Prostate gland (tissue), 2 donors: Measurements from ENCODE around the gene PPP2R5D.

Experiments
- POLR2AphosphoS5 ChIP-seq: sonication (generic); formaldehyde crosslinking; IDR thresholded peaks from one replicate; pipeline ENCODE4 v1.6.1; 2017; ENCODE audit warnings: antibody characterized with exemption
- TF ChIP-seq, protein P1 (sequence below), 4 experiments: fragments of 200-600 bp in 2 of 4; fragments of 450-650 bp in 2 of 4; sonication (generic) in 2 of 4; IDR thresholded peaks; 1 replicate in 3 of 4; 2 replicates in 1 of 4; pipeline ENCODE4 v1.5.1; 2016 to 2019; ENCODE audit warnings: antibody characterized with exemption in 4 of 4, mild to moderate bottlenecking in 2 of 4, moderate library complexity in 2 of 4

DNA sequence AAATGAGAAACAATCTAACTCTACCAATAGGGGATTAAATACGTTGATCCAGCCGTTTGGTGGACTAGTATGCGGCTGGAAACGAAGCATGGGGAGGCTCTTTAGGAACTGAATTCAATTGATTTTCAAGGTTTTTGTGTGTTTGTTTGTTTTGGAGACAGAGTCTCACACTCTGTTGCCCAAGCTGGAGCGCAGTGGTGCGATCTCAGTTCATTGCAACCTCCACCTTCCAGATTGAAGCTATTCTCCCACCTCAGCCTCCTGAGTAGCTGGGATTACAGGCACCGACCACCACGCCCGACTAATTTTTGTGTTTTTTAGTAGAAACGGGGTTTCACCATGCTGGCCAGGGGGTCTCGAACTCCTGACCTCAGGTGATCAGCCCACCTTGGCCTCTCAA lies 48.0 kb upstream of the PPP2R5D start:
- TF ChIP-seq, protein P1, sequence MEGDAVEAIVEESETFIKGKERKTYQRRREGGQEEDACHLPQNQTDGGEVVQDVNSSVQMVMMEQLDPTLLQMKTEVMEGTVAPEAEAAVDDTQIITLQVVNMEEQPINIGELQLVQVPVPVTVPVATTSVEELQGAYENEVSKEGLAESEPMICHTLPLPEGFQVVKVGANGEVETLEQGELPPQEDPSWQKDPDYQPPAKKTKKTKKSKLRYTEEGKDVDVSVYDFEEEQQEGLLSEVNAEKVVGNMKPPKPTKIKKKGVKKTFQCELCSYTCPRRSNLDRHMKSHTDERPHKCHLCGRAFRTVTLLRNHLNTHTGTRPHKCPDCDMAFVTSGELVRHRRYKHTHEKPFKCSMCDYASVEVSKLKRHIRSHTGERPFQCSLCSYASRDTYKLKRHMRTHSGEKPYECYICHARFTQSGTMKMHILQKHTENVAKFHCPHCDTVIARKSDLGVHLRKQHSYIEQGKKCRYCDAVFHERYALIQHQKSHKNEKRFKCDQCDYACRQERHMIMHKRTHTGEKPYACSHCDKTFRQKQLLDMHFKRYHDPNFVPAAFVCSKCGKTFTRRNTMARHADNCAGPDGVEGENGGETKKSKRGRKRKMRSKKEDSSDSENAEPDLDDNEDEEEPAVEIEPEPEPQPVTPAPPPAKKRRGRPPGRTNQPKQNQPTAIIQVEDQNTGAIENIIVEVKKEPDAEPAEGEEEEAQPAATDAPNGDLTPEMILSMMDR (IDR thresholded peaks at IDR 0.05): no peak
- TF ChIP-seq POLR2AphosphoS5: no peak
